ENCODE measurements around the gene BPIFB3.

The BPIFB3 gene

GRCh38 chr20:33064572-33065287 is 11.0 kb downstream of the BPIFB3 start:
- no peak for TF ChIP-seq CTCF (IDR thresholded peaks at IDR 0.05; ENCODE audit: insufficient read depth, missing control alignments)
- no peak for DNase-seq (ENCODE audit: insufficient read length, low spot score)
- FAIRE-seq = no peak

GRCh38 chr20:33065785-33066184 is 12.1 kb downstream of the BPIFB3 start:
- FAIRE-seq (no peak), DNase-seq (ENCODE audit: insufficient read length, low spot score) (no peak)
- no peak for TF ChIP-seq CTCF (IDR thresholded peaks at IDR 0.05; ENCODE audit: insufficient read depth, missing control alignments)

- DNase-seq (ENCODE audit: insufficient read length, low spot score) = no peak
- FAIRE-seq = no peak
- TF ChIP-seq CTCF (IDR thresholded peaks at IDR 0.05; ENCODE audit: insufficient read depth, missing control alignments) = no peak
Measured at GRCh38 chr20:33067806-33068205, 14.1 kb downstream of the BPIFB3 start.

GRCh38 chr20:33068251-33068939 is 14.7 kb downstream of the BPIFB3 start:
- TF ChIP-seq CTCF (IDR thresholded peaks at IDR 0.05; ENCODE audit: insufficient read depth, missing control alignments) = no peak
- DNase-seq (ENCODE audit: insufficient read length, low spot score) = no peak
- no peak for FAIRE-seq

GRCh38 chr20:33069673-33070072 is 16.0 kb downstream of the BPIFB3 start:
- no peak for DNase-seq (ENCODE audit: insufficient read length, low spot score)
- no peak for TF ChIP-seq CTCF (IDR thresholded peaks at IDR 0.05; ENCODE audit: insufficient read depth, missing control alignments)
- no peak for FAIRE-seq

GRCh38 chr20:33070111-33071053 is 16.7 kb downstream of the BPIFB3 start:
- TF ChIP-seq CTCF (IDR thresholded peaks at IDR 0.05; ENCODE audit: insufficient read depth, missing control alignments) = no peak
- DNase-seq (ENCODE audit: insufficient read length, low spot score) (no peak), FAIRE-seq (no peak)
